ENCODE data around the gene CD300E. TPM values are rescaled to one million over a fixed set of nuclear protein-coding genes. Genes with fewer than 3 reads are reported as not detected.

Gene CD300E
- total and polyA plus RNA-seq, 7 donors, result 0.09 to 0.50 (median 0.24) TPM; not detected in 1

- TF ChIP-seq CTCF (IDR thresholded peaks at IDR 0.05), result peak; percentile 44
- intact Hi-C loops (cut with DNase I), result no loop called here
- Histone ChIP-seq H3K4me3 (no peak overlapping the region), H3K36me3 (ENCODE audit: insufficient read depth in 1 of 2, low read depth in 1 of 2) (no peaks in the 10 kb centered on the region), H3K4me1 (no peaks in the 10 kb centered on the region), H3K27me3 (ENCODE audit: insufficient read depth in 3 of 3, low read length in 2 of 3) (peaks cover 0 to 17% (median 0%) of the 10 kb centered on the region in 3 donors), H3K27ac (no peak overlapping the region), H3K9me3 (no peaks in the 10 kb centered on the region)
- 29 to 38% (median 31%) methylated on average over 9 of the region's 9 CpGs for whole genome bisulfite sequencing, 3 donors
- no peak for DNase-seq
- peak in 1 of 4 donors; percentile 49 for ATAC-seq
These were observed 57.3 kb downstream of the CD300E start for GRCh38 chr17:74566132-74566753.

GRCh38 chr17:74565126-74565525 lies 58.4 kb downstream of the CD300E start:
- TF ChIP-seq CTCF (IDR thresholded peaks at IDR 0.05), result no peak
- no peak for ATAC-seq

GRCh38 chr17:74563358-74563757 lies 60.2 kb downstream of the CD300E start:
- ATAC-seq (no peak), DNase-seq (no peak)
- Histone ChIP-seq H3K4me3 (no peak overlapping the region), H3K4me1 (no peaks in the 10 kb centered on the region), H3K27me3 (ENCODE audit: insufficient read depth in 3 of 3, low read length in 2 of 3) (peaks cover 0 to 17% (median 0%) of the 10 kb centered on the region in 3 donors), H3K36me3 (ENCODE audit: insufficient read depth in 1 of 2, low read depth in 1 of 2) (no peaks in the 10 kb centered on the region), H3K27ac (no peak overlapping the region), H3K9me3 (no peaks in the 10 kb centered on the region)
- 96 to 100% (median 96%) methylated on average over 1 of the region's 1 CpG for WGBS, 3 donors
- no peak for TF ChIP-seq CTCF (IDR thresholded peaks at IDR 0.05)
- intact Hi-C loops (cut with DNase I), result no loop called here

More at GRCh38 chr17:74565126-74565525, 58.4 kb downstream of the CD300E start:
- intact Hi-C loops (cut with DNase I), result no loop called here
- H3K27me3 ChIP-seq (ENCODE audit: insufficient read depth in 3 of 3, low read length in 2 of 3), result peaks cover 0 to 17% (median 0%) of the 10 kb centered on the region in 3 donors
- no peak for DNase-seq
- H3K4me1 ChIP-seq, result no peaks in the 10 kb centered on the region
- H3K9me3 ChIP-seq, result no peaks in the 10 kb centered on the region
- no peak overlapping the region for H3K4me3 ChIP-seq
- H3K36me3 ChIP-seq (ENCODE audit: insufficient read depth in 1 of 2, low read depth in 1 of 2), result no peaks in the 10 kb centered on the region
- H3K27ac ChIP-seq, result no peak overlapping the region
- WGBS, 3 donors, result 34 to 46% (median 35%) methylated on average over 5 of the region's 5 CpGs

GRCh38 chr17:74561586-74561985 lies 62.0 kb downstream of the CD300E start:
- WGBS, 3 donors, result 52 to 63% (median 58%) methylated on average over 3 of the region's 3 CpGs
- H3K27me3 ChIP-seq (ENCODE audit: insufficient read depth in 3 of 3, low read length in 2 of 3), result peaks cover 0 to 17% (median 0%) of the 10 kb centered on the region in 3 donors

More at GRCh38 chr17:74561586-74561985, 62.0 kb downstream of the CD300E start:
- no peak for TF ChIP-seq CTCF (IDR thresholded peaks at IDR 0.05)
- intact Hi-C loops (cut with DNase I), result no loop called here
- Histone ChIP-seq H3K4me1 (no peaks in the 10 kb centered on the region), H3K9me3 (no peaks in the 10 kb centered on the region), H3K4me3 (no peak overlapping the region), H3K36me3 (ENCODE audit: insufficient read depth in 1 of 2, low read depth in 1 of 2) (no peaks in the 10 kb centered on the region), H3K27ac (no peak overlapping the region)
- DNase-seq, result no peak
- no peak for ATAC-seq

Other genes starting within 250 kb of the CD300E start
- gene GPRC5C, start 191.7 kb downstream of the CD300E start, total RNA-seq, result 100 to 1,000 TPM in 2 of 4 donors, 10 to 100 TPM in 2; 57.0 to 123 (median 97.7) TPM
- gene GPRC5C, start 191.7 kb downstream of the CD300E start, polyA plus RNA-seq, result 10 to 100 TPM; 42.9 to 47.7 (median 44.8) TPM
- gene CD300A, start 157.1 kb downstream of the CD300E start, total RNA-seq, result 1 to 10 TPM in 2 of 4 donors, under 1 TPM in 2; 0.54 to 2.4 (median 1.2) TPM
- under 1 TPM; 0.29 to 0.69 (median 0.38) TPM for gene CD300A, start 157.1 kb downstream of the CD300E start, polyA plus RNA-seq
- under 1 TPM in 2 of 4 donors, not detected in 2; 0.11 to 0.15 TPM for gene CD300LB, start 92.3 kb downstream of the CD300E start, total RNA-seq
- gene CD300LB, start 92.3 kb downstream of the CD300E start, polyA plus RNA-seq, result under 1 TPM in 2 of 3 donors, not detected in 1; 0.01 to 0.05 TPM
- gene CD300C, start 77.6 kb downstream of the CD300E start, total RNA-seq, result under 1 TPM; 0.32 to 0.44 (median 0.41) TPM
- under 1 TPM; 0.03 to 0.27 (median 0.18) TPM for gene CD300C, start 77.6 kb downstream of the CD300E start, polyA plus RNA-seq
- gene CD300H, start 56.2 kb downstream of the CD300E start, total RNA-seq, result not detected
- not detected for gene CD300H, start 56.2 kb downstream of the CD300E start, polyA plus RNA-seq
- not detected for gene CD300LD, start 31.5 kb downstream of the CD300E start, total RNA-seq
- gene CD300LD, start 31.5 kb downstream of the CD300E start, polyA plus RNA-seq, result not detected
- gene CD300LF, start 89.2 kb upstream of the CD300E start, total RNA-seq, result under 1 TPM in 2 of 4 donors, not detected in 2; 0.32 to 0.39 TPM
- gene CD300LF, start 89.2 kb upstream of the CD300E start, polyA plus RNA-seq, result under 1 TPM in 2 of 3 donors, not detected in 1; 0.09 to 0.16 TPM
- gene RAB37, start 113.5 kb upstream of the CD300E start, total RNA-seq, result under 1 TPM; 0.62 to 0.78 (median 0.67) TPM
- gene RAB37, start 113.5 kb upstream of the CD300E start, polyA plus RNA-seq, result under 1 TPM; 0.69 to 0.82 (median 0.75) TPM
- gene NHERF1, start 124.9 kb upstream of the CD300E start, total RNA-seq, result 10 to 100 TPM in 1 of 4 donors, 1 to 10 TPM in 3; 3.9 to 16.6 (median 4.9) TPM
- gene NHERF1, start 124.9 kb upstream of the CD300E start, polyA plus RNA-seq, result 10 to 100 TPM in 1 of 3 donors, 1 to 10 TPM in 2; 2.4 to 37.1 (median 3.1) TPM
- gene NAT9, start 152.6 kb upstream of the CD300E start, total RNA-seq, result 10 to 100 TPM; 15.2 to 32.8 (median 19.9) TPM
- 10 to 100 TPM; 25.8 to 52.5 (median 25.8) TPM for gene NAT9, start 152.6 kb upstream of the CD300E start, polyA plus RNA-seq
- under 1 TPM; 0.20 to 0.74 (median 0.37) TPM for gene GRIN2C, start 236.1 kb upstream of the CD300E start, total RNA-seq
- gene GRIN2C, start 236.1 kb upstream of the CD300E start, polyA plus RNA-seq, result under 1 TPM; 0.06 to 0.40 (median 0.10) TPM
- 1 to 10 TPM; 3.0 to 7.9 (median 4.2) TPM for gene FDXR, start 249.3 kb upstream of the CD300E start, total RNA-seq
- gene FDXR, start 249.3 kb upstream of the CD300E start, polyA plus RNA-seq, result 1 to 10 TPM; 3.4 to 4.7 (median 3.7) TPM